ENCODE results near the gene ANKRD9. TPM values are rescaled to one million over a fixed set of nuclear protein-coding genes. Genes with fewer than 3 reads are reported as not detected.
"Not testable (repeated sequence)": the region's sequence is repeated elsewhere in the genome, so short reads cannot be mapped to it uniquely, and the experiment has no call there.

The ANKRD9 gene
- total RNA-seq, 1 experiment from 2014 or later = 8.4 TPM

GRCh38 chr14:102556098-102556677 lies 46.6 kb upstream of the ANKRD9 start:
- Mint-ChIP-seq H3K4me3 (ENCODE audit: unreplicated experiment) (no peak overlapping the region), H3K27me3 (ENCODE audit: insufficient read depth, unreplicated experiment) (no peaks in the 10 kb centered on the region), H3K36me3 (ENCODE audit: insufficient read depth, unreplicated experiment) (no peaks in the 10 kb centered on the region), H3K4me1 (ENCODE audit: insufficient read depth, unreplicated experiment) (peaks cover 8% of the 10 kb centered on the region), H3K9me3 (ENCODE audit: unreplicated experiment) (no peaks in the 10 kb centered on the region), H3K27ac (ENCODE audit: low read depth, unreplicated experiment) (no peak overlapping the region)
- POLR2A ChIA-PET = interaction anchor here (1.0 to 2.9 kb wide), 3 partner anchors 19 to 38 kb away, joined by 3 to 13 read pairs (median 4); no protein-coding TSS in a partner anchor
- TF ChIP-seq CTCF (IDR thresholded peaks at IDR 0.05; ENCODE audit: unreplicated experiment) = no peak
- intact Hi-C loops (cut with micrococcal nuclease) = no loop called here
- CTCF ChIA-PET = interaction anchor here (0.6 to 2.0 kb wide), 2 partner anchors 38 to 118 kb away, joined by 3 to 6 read pairs; no protein-coding TSS in a partner anchor
- no TSS peak for BruUV-seq (replicated peaks)
- DNase-seq (ENCODE audit: unreplicated experiment) = no peak

- Mint-ChIP-seq H3K9me3 (ENCODE audit: unreplicated experiment) (no peaks in the 10 kb centered on the region), H3K27me3 (ENCODE audit: insufficient read depth, unreplicated experiment) (no peaks in the 10 kb centered on the region), H3K36me3 (ENCODE audit: insufficient read depth, unreplicated experiment) (no peaks in the 10 kb centered on the region), H3K27ac (ENCODE audit: low read depth, unreplicated experiment) (no peak overlapping the region), H3K4me3 (ENCODE audit: unreplicated experiment) (no peak overlapping the region), H3K4me1 (ENCODE audit: insufficient read depth, unreplicated experiment) (peaks cover 12% of the 10 kb centered on the region)
- POLR2A ChIA-PET = interaction anchor here (1.0 to 2.3 kb wide), 3 partner anchors 26 to 39 kb away, joined by 3 to 5 read pairs (median 3); no protein-coding TSS in a partner anchor
- no peak for TF ChIP-seq CTCF (IDR thresholded peaks at IDR 0.05; ENCODE audit: unreplicated experiment)
- no peak for DNase-seq (ENCODE audit: unreplicated experiment)
- intact Hi-C loops (cut with micrococcal nuclease) = no loop called here
- CTCF ChIA-PET = no interaction called here
- BruUV-seq (replicated peaks) = no TSS peak
Measured at GRCh38 chr14:102554821-102555819, 45.5 kb upstream of the ANKRD9 start.

- peak overlapping the region; percentile 69 for H3K4me3 Mint-ChIP-seq (ENCODE audit: unreplicated experiment)
- H3K4me1 Mint-ChIP-seq (ENCODE audit: insufficient read depth, unreplicated experiment) = peaks cover 6% of the 10 kb centered on the region
- no peaks in the 10 kb centered on the region for H3K36me3 Mint-ChIP-seq (ENCODE audit: insufficient read depth, unreplicated experiment)
- no peak for TF ChIP-seq CTCF (IDR thresholded peaks at IDR 0.05; ENCODE audit: unreplicated experiment)
- no peaks in the 10 kb centered on the region for H3K9me3 Mint-ChIP-seq (ENCODE audit: unreplicated experiment)
- no peaks in the 10 kb centered on the region for H3K27me3 Mint-ChIP-seq (ENCODE audit: insufficient read depth, unreplicated experiment)
- DNase-seq (ENCODE audit: unreplicated experiment) = peak; percentile 89
- BruUV-seq (replicated peaks) = no TSS peak
- CTCF ChIA-PET = interaction anchor here (0.6 kb wide), 1 partner anchor 89 kb away, joined by 3 read pairs; no protein-coding TSS in a partner anchor
- peak overlapping the region; percentile 95 for H3K27ac Mint-ChIP-seq (ENCODE audit: low read depth, unreplicated experiment)
- POLR2A ChIA-PET = interaction anchor here (1.3 to 1.5 kb wide), 3 partner anchors 19 to 27 kb away, joined by 3 to 8 read pairs (median 3); no protein-coding TSS in a partner anchor
- intact Hi-C loops (cut with micrococcal nuclease) = loop anchor here (1.0 to 2.0 kb wide), 2 partner anchors 28 to 39 kb away; no protein-coding TSS in a partner anchor
Measured at GRCh38 chr14:102551995-102552705, 42.6 kb upstream of the ANKRD9 start.

GRCh38 chr14:102550927-102551401 lies 41.4 kb upstream of the ANKRD9 start:
- H3K9me3 Mint-ChIP-seq (ENCODE audit: unreplicated experiment) = not testable (repeated sequence)
- POLR2A ChIA-PET = interaction anchor here (1.4 kb wide), 1 partner anchor 26 kb away, joined by 3 read pairs; no protein-coding TSS in a partner anchor

More at GRCh38 chr14:102550927-102551401, 41.4 kb upstream of the ANKRD9 start:
- BruUV-seq (replicated peaks); H3K4me1 Mint-ChIP-seq (ENCODE audit: insufficient read depth, unreplicated experiment); DNase-seq (ENCODE audit: unreplicated experiment); H3K27ac Mint-ChIP-seq (ENCODE audit: low read depth, unreplicated experiment); CTCF ChIA-PET; H3K36me3 Mint-ChIP-seq (ENCODE audit: insufficient read depth, unreplicated experiment); H3K4me3 Mint-ChIP-seq (ENCODE audit: unreplicated experiment); intact Hi-C loops (cut with micrococcal nuclease); H3K27me3 Mint-ChIP-seq (ENCODE audit: insufficient read depth, unreplicated experiment): not testable (repeated sequence)

Data from MCF 10A (cell line).